ENCODE data around the gene SERTAD2. TPM values are rescaled to one million over a fixed set of nuclear protein-coding genes. Genes with fewer than 3 reads are reported as not detected.

The SERTAD2 gene
- total RNA-seq, 3 donors from 2014 or later, result 12.8 to 20.0 (median 17.0) TPM

GRCh38 chr2:64586054-64586453 lies 67.7 kb downstream of the SERTAD2 start:
- no peak for DNase-seq (ENCODE audit: low spot score in 2 of 2)
- H3K4me3 ChIP-seq, result no peak overlapping the region
- peaks cover 5% of the 10 kb centered on the region for H3K36me3 ChIP-seq
- intact Hi-C loops (cut with DNase I; ENCODE audit: low total_unique reads), result loop anchor here (10.0 kb wide), 1 partner anchor 279 kb away; no protein-coding TSS in a partner anchor
- no peak overlapping the region for H3K27ac ChIP-seq
- no peak for TF ChIP-seq POLR2AphosphoS5 (IDR thresholded peaks at IDR 0.05)
- no peak for TF ChIP-seq POLR2A (IDR thresholded peaks at IDR 0.05)
- TF ChIP-seq CTCF (IDR thresholded peaks at IDR 0.05), result no peak
- no peaks in the 10 kb centered on the region for H3K9me3 ChIP-seq
- no peaks in the 10 kb centered on the region for H3K4me1 ChIP-seq
- no peaks in the 10 kb centered on the region for H3K27me3 ChIP-seq

- H3K27me3 ChIP-seq, result no peaks in the 10 kb centered on the region
- H3K9me3 ChIP-seq, result no peaks in the 10 kb centered on the region
- H3K4me3 ChIP-seq, result no peak overlapping the region
- peaks cover 5% of the 10 kb centered on the region for H3K36me3 ChIP-seq
- no peaks in the 10 kb centered on the region for H3K4me1 ChIP-seq
- peak overlapping the region in 1 of 2 donors; percentile 71 for H3K27ac ChIP-seq
- intact Hi-C loops (cut with DNase I; ENCODE audit: low total_unique reads), result loop anchor here (10.0 kb wide), 1 partner anchor 282 kb away; no protein-coding TSS in a partner anchor
- TF ChIP-seq CTCF (IDR thresholded peaks at IDR 0.05) (no peak), POLR2A (IDR thresholded peaks at IDR 0.05) (no peak), POLR2AphosphoS5 (IDR thresholded peaks at IDR 0.05) (no peak)
- DNase-seq (ENCODE audit: low spot score in 2 of 2), result no peak
These were observed 70.9 kb downstream of the SERTAD2 start for GRCh38 chr2:64582774-64583340.

GRCh38 chr2:64581777-64582539 lies 71.8 kb downstream of the SERTAD2 start:
- TF ChIP-seq POLR2A (IDR thresholded peaks at IDR 0.05) (no peak), CTCF (IDR thresholded peaks at IDR 0.05) (no peak), POLR2AphosphoS5 (IDR thresholded peaks at IDR 0.05) (no peak)
- H3K27ac ChIP-seq, result peak overlapping the region in 1 of 2 donors; percentile 71
- H3K27me3 ChIP-seq, result no peaks in the 10 kb centered on the region
- no peak overlapping the region for H3K4me3 ChIP-seq
- peaks cover 5% of the 10 kb centered on the region for H3K36me3 ChIP-seq
- H3K4me1 ChIP-seq, result no peaks in the 10 kb centered on the region
- no peaks in the 10 kb centered on the region for H3K9me3 ChIP-seq
- intact Hi-C loops (cut with DNase I; ENCODE audit: low total_unique reads), result loop anchor here (10.0 kb wide), 1 partner anchor 283 kb away; no protein-coding TSS in a partner anchor
- no peak for DNase-seq (ENCODE audit: low spot score in 2 of 2)

Other genes starting within 250 kb of the SERTAD2 start
- 10 to 100 TPM in 2 of 3 donors, 1 to 10 TPM in 1; 9.4 to 16.7 (median 16.5) TPM for gene LGALSL, start 199.8 kb downstream of the SERTAD2 start, total RNA-seq
- gene AFTPH, start 129.6 kb downstream of the SERTAD2 start, total RNA-seq, result 10 to 100 TPM; 33.4 to 75.8 (median 55.1) TPM